CD4-positive, alpha-beta memory T cell (primary cell): ENCODE results near the gene PARD3B. TPM values are rescaled to one million over a fixed set of nuclear protein-coding genes. Genes with fewer than 3 reads are reported as not detected.

Source experiments
- CTCF ChIA-PET: fragments of 350-600 bp; sonication (Branson Sonifier 250); formaldehyde crosslinking; loops from one replicate; lab custom pipeline; 2021; ENCODE audit warnings: inconsistent platforms; ENCODE audit not compliant: partially characterized antibody; lab: Charles Lee
- POLR2A ChIA-PET: fragments of 350-600 bp; sonication (Branson Sonifier 250); formaldehyde crosslinking; loops from one replicate; lab custom pipeline; 2021; ENCODE audit not compliant: partially characterized antibody; lab: Charles Lee
- DNase-seq, 5 donors: peaks; one replicate each; pipeline versions ENCODE4 v3.0.0 to v3.0.0-alpha.2; 2020 to 2022; ENCODE audit warnings: mixed read lengths in 1 of 5
- H3K27ac ChIP-seq: one replicate; pipeline ENCODE4 v1.7.0; 2013; ENCODE audit warnings: low read depth, low read length
- H3K27me3 ChIP-seq: 2 replicates; pipeline ENCODE4 v1.7.0; 2013; ENCODE audit warnings: mild to moderate bottlenecking, low read length, moderate library complexity; ENCODE audit not compliant: insufficient read depth
- H3K36me3 ChIP-seq: 2 replicates; pipeline ENCODE4 v1.7.0; 2013; ENCODE audit warnings: mild to moderate bottlenecking, low read length, moderate library complexity; ENCODE audit not compliant: insufficient read depth
- H3K4me1 ChIP-seq: 2 replicates; pipeline ENCODE4 v1.7.0; 2013; ENCODE audit warnings: mild to moderate bottlenecking, low read length, moderate library complexity; ENCODE audit not compliant: insufficient read depth
- H3K4me3 ChIP-seq, 2 donors: one replicate each; pipeline ENCODE4 v1.7.0; 2013; ENCODE audit warnings: low read length in 2 of 2, mild to moderate bottlenecking in 1 of 2
- H3K9me3 ChIP-seq, 2 donors: one replicate each; pipeline ENCODE4 v1.7.0; 2013; ENCODE audit warnings: low read length in 2 of 2, control low read depth in 1 of 2; ENCODE audit not compliant: control insufficient read depth in 1 of 2
- H3K27ac Mint-ChIP-seq, 7 donors: one replicate each; pipeline ENCODE4 v1.8.0; 2020 to 2021; ENCODE audit warnings: mixed read lengths in 7 of 7, mild to moderate bottlenecking in 6 of 7, inconsistent platforms in 3 of 7, moderate library complexity in 3 of 7
- H3K27me3 Mint-ChIP-seq, 2 donors: one replicate each; pipeline ENCODE4 v1.8.0; 2020 to 2021; ENCODE audit warnings: mixed read lengths in 2 of 2
- H3K36me3 Mint-ChIP-seq, 2 donors: one replicate each; pipeline ENCODE4 v1.8.0; 2020 to 2021; ENCODE audit warnings: mixed read lengths in 2 of 2, inconsistent platforms in 1 of 2, mild to moderate bottlenecking in 1 of 2
- H3K4me1 Mint-ChIP-seq, 4 donors: one replicate each; pipeline ENCODE4 v1.8.0; 2020 to 2021; ENCODE audit warnings: mixed read lengths in 4 of 4, mild to moderate bottlenecking in 1 of 4
- H3K4me3 Mint-ChIP-seq, 8 donors: one replicate each; pipeline ENCODE4 v1.8.0; 2020 to 2021; ENCODE audit warnings: mixed read lengths in 8 of 8, mild to moderate bottlenecking in 7 of 8, moderate library complexity in 6 of 8, inconsistent platforms in 3 of 8
- H3K9me3 Mint-ChIP-seq, 8 donors: one replicate each; pipeline ENCODE4 v1.8.0; 2020 to 2021; ENCODE audit warnings: mixed read lengths in 8 of 8, mild to moderate bottlenecking in 5 of 8, inconsistent platforms in 3 of 8, moderate library complexity in 1 of 8
- intact Hi-C: fragments of 100-400 bp; cut with micrococcal nuclease; formaldehyde crosslinking; loops from one replicate; pipeline ENCODE4 v1.15.1; 2023
- polyA plus RNA-seq, 2 donors: library from polyadenylated mRNA; unstranded; fragments of 300-500 nt; fragmentation: Illumina TruSeq; gene quantifications; one replicate each; pipeline ENCODE4 v1.2.3, GENCODE V29; 2021
- total RNA-seq, 2 experiments: library from RNA; stranded (reverse); gene quantifications; one replicate each; pipeline ENCODE4 v1.2.3, GENCODE V29; 2021

Gene PARD3B
- total and polyA plus RNA-seq, 4 experiments from 2014 or later: 0.44 to 1.3 (median 1.2) TPM; not detected in 1

GRCh38 chr2:204692790-204693189, 147.5 kb downstream of the PARD3B start:
- no peak for DNase-seq
- no peak overlapping the region for H3K4me3 Mint-ChIP-seq
- H3K4me1 Mint-ChIP-seq: peaks cover 0 to 11% (median 8%) of the 10 kb centered on the region in 4 donors
- intact Hi-C loops: loop anchor here (1.0 to 5.0 kb wide), 3 partner anchors 366 to 990 kb away; partner anchors contain the start of gene NRP2
- Histone ChIP-seq H3K9me3 (no peaks in the 10 kb centered on the region), H3K27ac (no peak overlapping the region), H3K4me3 (no peak overlapping the region), H3K4me1 (no peaks in the 10 kb centered on the region), H3K27me3 (no peaks in the 10 kb centered on the region), H3K36me3 (no peaks in the 10 kb centered on the region)
- peaks cover 0 to 2% (median 0%) of the 10 kb centered on the region in 8 donors for H3K9me3 Mint-ChIP-seq
- ChIA-PET CTCF (interaction anchor here (0.5 to 2.3 kb wide), 5 partner anchors 9 to 986 kb away, joined by 3 to 15 read pairs (median 6); no protein-coding TSS in a partner anchor), POLR2A (no interaction called here)
- H3K36me3 Mint-ChIP-seq: no peaks in the 10 kb centered on the region
- no peak overlapping the region for H3K27ac Mint-ChIP-seq
- peaks cover 0 to 1% of the 10 kb centered on the region in 2 donors for H3K27me3 Mint-ChIP-seq

GRCh38 chr2:204693262-204693661, 148.0 kb downstream of the PARD3B start:
- H3K36me3 ChIP-seq: no peaks in the 10 kb centered on the region
- Mint-ChIP-seq H3K27me3 (peaks cover 0 to 1% of the 10 kb centered on the region in 2 donors), H3K4me3 (no peak overlapping the region), H3K27ac (peak overlapping the region in 1 of 7 donors; percentile 30), H3K4me1 (peaks cover 0 to 11% (median 8%) of the 10 kb centered on the region in 4 donors), H3K36me3 (no peaks in the 10 kb centered on the region), H3K9me3 (peaks cover 0 to 2% (median 0%) of the 10 kb centered on the region in 8 donors)
- intact Hi-C loops: loop anchor here (5.0 kb wide), 2 partner anchors 586 to 989 kb away; partner anchors contain the start of gene NRP2
- ChIA-PET CTCF (interaction anchor here (1.7 to 2.3 kb wide), 3 partner anchors 8 to 985 kb away, joined by 4 to 15 read pairs (median 6); no protein-coding TSS in a partner anchor), POLR2A (no interaction called here)
- no peak overlapping the region for H3K4me3 ChIP-seq
- no peak for DNase-seq
- no peaks in the 10 kb centered on the region for H3K4me1 ChIP-seq
- H3K9me3 ChIP-seq: no peaks in the 10 kb centered on the region
- H3K27ac ChIP-seq: no peak overlapping the region
- no peaks in the 10 kb centered on the region for H3K27me3 ChIP-seq

GRCh38 chr2:204695506-204695905, 150.2 kb downstream of the PARD3B start:
- Histone ChIP-seq H3K9me3 (no peaks in the 10 kb centered on the region), H3K4me1 (no peaks in the 10 kb centered on the region), H3K36me3 (no peaks in the 10 kb centered on the region), H3K27me3 (no peaks in the 10 kb centered on the region), H3K4me3 (no peak overlapping the region), H3K27ac (no peak overlapping the region)
- H3K27me3 Mint-ChIP-seq: peaks cover 0 to 1% of the 10 kb centered on the region in 2 donors
- DNase-seq: no peak
- ChIA-PET CTCF (interaction anchor here (1.1 to 1.6 kb wide), 4 partner anchors 11 to 983 kb away, joined by 3 to 8 read pairs (median 4); no protein-coding TSS in a partner anchor), POLR2A (no interaction called here)
- no peak overlapping the region for H3K4me3 Mint-ChIP-seq
- intact Hi-C loops: no loop called here
- H3K27ac Mint-ChIP-seq: peak overlapping the region in 1 of 7 donors; percentile 14
- peaks cover 0 to 2% (median 0%) of the 10 kb centered on the region in 8 donors for H3K9me3 Mint-ChIP-seq
- peaks cover 0 to 11% (median 8%) of the 10 kb centered on the region in 4 donors for H3K4me1 Mint-ChIP-seq
- no peaks in the 10 kb centered on the region for H3K36me3 Mint-ChIP-seq

- H3K4me1 Mint-ChIP-seq: peaks cover 0 to 11% (median 8%) of the 10 kb centered on the region in 4 donors
- POLR2A ChIA-PET: no interaction called here
Observed at GRCh38 chr2:204696124-204696523, 150.8 kb downstream of the PARD3B start.

GRCh38 chr2:204705243-204705932, 160.1 kb downstream of the PARD3B start:
- no peaks in the 10 kb centered on the region for H3K27me3 ChIP-seq
- no peak for DNase-seq
- intact Hi-C loops: no loop called here
- peaks cover 1% of the 10 kb centered on the region in 2 donors for H3K27me3 Mint-ChIP-seq
- H3K4me3 Mint-ChIP-seq: no peak overlapping the region
- ChIA-PET POLR2A (no interaction called here), CTCF (no interaction called here)
- H3K36me3 Mint-ChIP-seq: no peaks in the 10 kb centered on the region
- H3K4me1 ChIP-seq: no peaks in the 10 kb centered on the region
- no peak overlapping the region for H3K27ac Mint-ChIP-seq
- no peaks in the 10 kb centered on the region for H3K4me1 Mint-ChIP-seq
- peaks cover 0 to 3% (median 0%) of the 10 kb centered on the region in 8 donors for H3K9me3 Mint-ChIP-seq
- no peak overlapping the region for H3K27ac ChIP-seq
- H3K9me3 ChIP-seq: no peaks in the 10 kb centered on the region
- no peaks in the 10 kb centered on the region for H3K36me3 ChIP-seq
- H3K4me3 ChIP-seq: no peak overlapping the region

More at GRCh38 chr2:204696124-204696523, 150.8 kb downstream of the PARD3B start:
- Mint-ChIP-seq H3K36me3 (no peaks in the 10 kb centered on the region), H3K27me3 (peaks cover 0 to 1% of the 10 kb centered on the region in 2 donors), H3K9me3 (peaks cover 0 to 2% (median 0%) of the 10 kb centered on the region in 8 donors), H3K4me3 (no peak overlapping the region), H3K27ac (no peak overlapping the region)
- no peak overlapping the region for H3K27ac ChIP-seq
- no peaks in the 10 kb centered on the region for H3K4me1 ChIP-seq
- H3K9me3 ChIP-seq: no peaks in the 10 kb centered on the region
- H3K27me3 ChIP-seq: no peaks in the 10 kb centered on the region
- no peaks in the 10 kb centered on the region for H3K36me3 ChIP-seq
- DNase-seq: no peak
- H3K4me3 ChIP-seq: no peak overlapping the region
- intact Hi-C loops: no loop called here
- CTCF ChIA-PET: no interaction called here

- H3K36me3 ChIP-seq: no peaks in the 10 kb centered on the region
- H3K4me1 ChIP-seq: no peaks in the 10 kb centered on the region
- H3K27ac Mint-ChIP-seq: no peak overlapping the region
- no peak overlapping the region for H3K4me3 ChIP-seq
- peaks cover 0 to 3% (median 0%) of the 10 kb centered on the region in 8 donors for H3K9me3 Mint-ChIP-seq
- H3K4me1 Mint-ChIP-seq: no peaks in the 10 kb centered on the region
- H3K27me3 ChIP-seq: no peaks in the 10 kb centered on the region
- H3K27me3 Mint-ChIP-seq: peaks cover 1% of the 10 kb centered on the region in 2 donors
- no peak overlapping the region for H3K27ac ChIP-seq
- POLR2A ChIA-PET: no interaction called here
- H3K4me3 Mint-ChIP-seq: no peak overlapping the region
- intact Hi-C loops: no loop called here
- H3K36me3 Mint-ChIP-seq: no peaks in the 10 kb centered on the region
- no peak for DNase-seq
- CTCF ChIA-PET: no interaction called here
- H3K9me3 ChIP-seq: no peaks in the 10 kb centered on the region
Observed at GRCh38 chr2:204706939-204707338, 161.7 kb downstream of the PARD3B start.

GRCh38 chr2:204713211-204713610, 167.9 kb downstream of the PARD3B start:
- Histone ChIP-seq H3K4me1 (no peaks in the 10 kb centered on the region), H3K27me3 (no peaks in the 10 kb centered on the region), H3K27ac (no peak overlapping the region), H3K4me3 (no peak overlapping the region), H3K36me3 (no peaks in the 10 kb centered on the region), H3K9me3 (no peaks in the 10 kb centered on the region)
- Mint-ChIP-seq H3K36me3 (no peaks in the 10 kb centered on the region), H3K4me1 (no peaks in the 10 kb centered on the region), H3K27me3 (peaks cover 0 to 2% of the 10 kb centered on the region in 2 donors), H3K9me3 (peaks cover 0 to 3% (median 0%) of the 10 kb centered on the region in 8 donors), H3K27ac (no peak overlapping the region), H3K4me3 (no peak overlapping the region)
- ChIA-PET CTCF (no interaction called here), POLR2A (no interaction called here)
- DNase-seq: no peak
- intact Hi-C loops: no loop called here
